NCI-H1092 (cell line): ENCODE data around the gene RNASE7.

ENCODE experiments used
- DNase-seq: peaks from one replicate; lab custom pipeline; 2025; lab: John Stamatoyannopoulos, UW

Gene RNASE7

GRCh38 chr14:21086908-21087293 is 44.7 kb downstream of the RNASE7 start:
- DNase-seq, result no peak

- DNase-seq, result no peak
Observed at GRCh38 chr14:21087294-21088091, 45.3 kb downstream of the RNASE7 start.

GRCh38 chr14:21088687-21089086 is 46.5 kb downstream of the RNASE7 start:
- no peak for DNase-seq

GRCh38 chr14:21089271-21089670 is 47.1 kb downstream of the RNASE7 start:
- no peak for DNase-seq

- DNase-seq, result no peak
Observed at GRCh38 chr14:21089877-21090193, 47.7 kb downstream of the RNASE7 start.

GRCh38 chr14:21090194-21090939 is 48.2 kb downstream of the RNASE7 start:
- no peak for DNase-seq

GRCh38 chr14:21090940-21091663 is 48.9 kb downstream of the RNASE7 start:
- no peak for DNase-seq

GRCh38 chr14:21091821-21092272 is 49.7 kb downstream of the RNASE7 start:
- DNase-seq, result no peak

GRCh38 chr14:21092273-21093011 is 50.3 kb downstream of the RNASE7 start:
- no peak for DNase-seq

- DNase-seq, result no peak
Observed at GRCh38 chr14:21093018-21093417, 50.9 kb downstream of the RNASE7 start.
